WTC11 (cell line): ENCODE measurements around the gene ST6GALNAC1.

ENCODE experiments used
- GABPB1 ChIP-seq: sonication (generic); formaldehyde crosslinking; IDR thresholded peaks from 2 replicates; pipeline ENCODE4 v1.8.1; 2023; ENCODE audit warnings: mild to moderate bottlenecking, missing genetic modification reagents
- TEAD4 ChIP-seq: sonication (generic); formaldehyde crosslinking; IDR thresholded peaks from 2 replicates; pipeline ENCODE4 v1.8.0; 2022; ENCODE audit warnings: mild to moderate bottlenecking, missing genetic modification reagents
- TF ChIP-seq, protein P1 (sequence below): fragments of 200-600 bp; IDR thresholded peaks from 2 replicates; pipeline ENCODE4 v1.8.0; 2022; ENCODE audit warnings: antibody characterized with exemption

DNA sequence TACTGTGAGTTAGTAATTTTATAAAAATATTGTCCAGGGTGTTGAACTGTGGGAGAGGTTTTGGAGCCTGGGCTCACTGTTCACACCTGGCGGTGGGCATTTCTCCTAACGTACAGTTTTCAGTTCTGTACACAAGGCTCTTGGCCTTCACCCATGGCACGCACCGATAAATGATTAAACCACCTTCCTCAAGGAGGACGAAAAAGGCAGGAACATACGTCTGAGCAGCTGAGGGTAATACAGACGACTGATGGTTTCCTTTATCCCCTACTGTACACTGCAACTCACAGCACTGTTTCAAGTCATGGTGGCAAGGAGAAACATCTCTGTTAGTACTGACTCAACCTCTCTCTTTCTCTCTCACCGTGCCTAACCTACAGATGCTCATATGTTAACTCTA is 1.4 kb upstream of the ST6GALNAC1 start:
- TF ChIP-seq TEAD4 (CRISPR knock-in tag) (no peak), GABPB1 (CRISPR knock-in tag) (no peak)
- TF ChIP-seq, protein P1, sequence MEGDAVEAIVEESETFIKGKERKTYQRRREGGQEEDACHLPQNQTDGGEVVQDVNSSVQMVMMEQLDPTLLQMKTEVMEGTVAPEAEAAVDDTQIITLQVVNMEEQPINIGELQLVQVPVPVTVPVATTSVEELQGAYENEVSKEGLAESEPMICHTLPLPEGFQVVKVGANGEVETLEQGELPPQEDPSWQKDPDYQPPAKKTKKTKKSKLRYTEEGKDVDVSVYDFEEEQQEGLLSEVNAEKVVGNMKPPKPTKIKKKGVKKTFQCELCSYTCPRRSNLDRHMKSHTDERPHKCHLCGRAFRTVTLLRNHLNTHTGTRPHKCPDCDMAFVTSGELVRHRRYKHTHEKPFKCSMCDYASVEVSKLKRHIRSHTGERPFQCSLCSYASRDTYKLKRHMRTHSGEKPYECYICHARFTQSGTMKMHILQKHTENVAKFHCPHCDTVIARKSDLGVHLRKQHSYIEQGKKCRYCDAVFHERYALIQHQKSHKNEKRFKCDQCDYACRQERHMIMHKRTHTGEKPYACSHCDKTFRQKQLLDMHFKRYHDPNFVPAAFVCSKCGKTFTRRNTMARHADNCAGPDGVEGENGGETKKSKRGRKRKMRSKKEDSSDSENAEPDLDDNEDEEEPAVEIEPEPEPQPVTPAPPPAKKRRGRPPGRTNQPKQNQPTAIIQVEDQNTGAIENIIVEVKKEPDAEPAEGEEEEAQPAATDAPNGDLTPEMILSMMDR, result no peak
